Right forelimb (tissue), 1 donor: ENCODE results near the gene HEXIM2.
"Not testable (repeated sequence)": the region's sequence is repeated elsewhere in the genome, so short reads cannot be mapped to it uniquely, and the experiment has no call there.

Experiments used
- DNase-seq: peaks from one replicate; pipeline ENCODE4 v3.0.0-alpha.2; 2018

The HEXIM2 gene, protein sequence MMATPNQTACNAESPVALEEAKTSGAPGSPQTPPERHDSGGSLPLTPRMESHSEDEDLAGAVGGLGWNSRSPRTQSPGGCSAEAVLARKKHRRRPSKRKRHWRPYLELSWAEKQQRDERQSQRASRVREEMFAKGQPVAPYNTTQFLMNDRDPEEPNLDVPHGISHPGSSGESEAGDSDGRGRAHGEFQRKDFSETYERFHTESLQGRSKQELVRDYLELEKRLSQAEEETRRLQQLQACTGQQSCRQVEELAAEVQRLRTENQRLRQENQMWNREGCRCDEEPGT

DNA sequence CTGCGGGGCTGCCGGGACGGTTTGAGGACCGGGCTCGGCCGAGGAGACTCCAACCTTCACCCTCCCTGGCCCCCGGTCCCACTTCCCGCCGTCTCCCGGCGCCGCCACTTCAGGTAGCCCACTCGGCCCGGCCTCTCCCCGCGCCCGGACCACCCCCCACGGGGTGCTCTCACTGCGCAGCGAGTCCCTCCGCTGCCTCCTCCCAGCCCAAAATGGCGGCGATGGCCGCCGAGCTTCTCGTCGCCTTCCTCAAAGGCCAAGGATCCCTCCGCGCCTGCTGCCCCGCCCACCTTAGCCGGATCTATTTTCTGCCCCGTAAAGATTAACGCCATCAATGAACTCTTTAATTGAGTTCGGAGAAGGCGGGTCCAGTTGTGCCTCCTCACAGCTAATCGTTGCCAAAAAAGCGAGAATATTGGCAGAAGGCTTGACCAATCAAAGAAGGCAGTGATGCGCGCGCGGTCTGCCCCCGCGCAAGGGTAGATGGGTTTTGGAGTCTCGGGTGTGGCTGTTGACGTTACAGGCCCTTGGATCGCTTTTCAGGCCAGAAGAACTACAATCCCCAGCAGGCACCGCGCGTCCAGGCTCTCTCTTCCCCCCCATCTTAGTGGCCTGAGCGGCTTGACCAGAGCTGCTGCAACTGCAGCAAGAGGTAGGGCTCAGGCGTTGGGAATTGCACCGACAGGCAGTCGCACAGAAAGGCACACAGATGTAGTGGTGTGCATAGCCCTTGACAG lies at the start of gene HEXIM2:
Gene HEXIM2 (plus strand): TSS at position 588 of the 737 bp plus-strand sequence. CDS start 919 bp downstream, outside the sequence.
- peak; percentile 99 for DNase-seq

DNA sequence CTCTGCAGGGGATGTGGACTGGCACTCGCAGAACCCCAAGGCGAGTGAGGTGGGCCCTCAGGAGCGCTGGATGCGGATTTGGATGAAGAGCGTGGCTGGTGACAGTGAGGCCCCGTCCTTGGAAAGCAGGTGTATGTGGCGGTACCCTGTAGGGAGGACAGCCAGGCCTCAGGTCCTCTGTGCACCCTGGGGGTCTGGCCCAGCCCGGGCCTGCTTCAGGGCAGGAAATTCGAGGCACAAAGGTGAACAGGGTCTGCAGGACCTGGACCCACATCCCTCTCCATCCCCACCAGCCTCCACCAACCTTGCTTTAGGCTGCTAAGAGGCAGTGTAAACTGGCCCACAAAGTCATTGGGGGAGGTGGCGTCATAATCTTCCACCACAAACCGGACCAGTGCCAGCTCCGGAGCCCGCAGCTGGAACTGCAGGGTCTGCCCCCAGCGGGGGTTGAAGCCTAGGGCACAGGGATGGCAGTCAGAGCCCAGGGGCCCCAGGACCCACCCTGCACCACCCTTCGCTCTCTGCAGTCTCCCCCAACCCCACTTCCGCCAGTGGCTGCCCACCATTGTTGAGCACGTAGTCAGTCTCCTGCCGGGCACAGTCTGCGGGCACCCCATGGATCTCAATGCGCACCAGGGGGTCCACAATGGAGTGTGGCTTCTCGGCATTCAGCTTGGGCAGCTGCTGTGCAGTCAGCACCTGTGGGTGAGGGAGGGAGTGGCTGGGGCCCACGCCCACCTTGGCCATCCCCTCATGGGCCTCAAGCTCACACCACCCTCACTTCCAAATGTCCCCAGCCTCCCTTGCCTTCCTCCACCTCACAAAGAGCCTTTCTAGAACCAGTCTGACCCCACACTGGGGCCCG lies 48.9 kb upstream of the HEXIM2 start:
- no peak for DNase-seq

DNA sequence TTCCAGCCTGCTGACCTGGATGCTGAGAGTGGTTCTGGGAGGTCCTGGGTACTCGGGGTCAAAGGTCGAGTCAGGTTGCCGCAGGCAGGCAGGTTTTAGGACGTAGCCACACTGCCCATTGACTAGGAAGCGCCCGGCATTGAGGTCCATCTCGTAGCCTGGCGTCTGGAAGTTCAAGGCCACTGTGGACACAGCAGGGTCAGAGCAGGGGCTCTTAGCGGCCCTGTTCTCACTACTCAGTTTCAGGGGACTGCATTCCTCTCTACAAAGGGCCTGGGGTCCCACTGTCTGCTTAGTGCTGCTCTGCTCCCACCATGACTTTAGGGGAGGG lies 48.3 kb upstream of the HEXIM2 start:
- no peak for DNase-seq

DNA sequence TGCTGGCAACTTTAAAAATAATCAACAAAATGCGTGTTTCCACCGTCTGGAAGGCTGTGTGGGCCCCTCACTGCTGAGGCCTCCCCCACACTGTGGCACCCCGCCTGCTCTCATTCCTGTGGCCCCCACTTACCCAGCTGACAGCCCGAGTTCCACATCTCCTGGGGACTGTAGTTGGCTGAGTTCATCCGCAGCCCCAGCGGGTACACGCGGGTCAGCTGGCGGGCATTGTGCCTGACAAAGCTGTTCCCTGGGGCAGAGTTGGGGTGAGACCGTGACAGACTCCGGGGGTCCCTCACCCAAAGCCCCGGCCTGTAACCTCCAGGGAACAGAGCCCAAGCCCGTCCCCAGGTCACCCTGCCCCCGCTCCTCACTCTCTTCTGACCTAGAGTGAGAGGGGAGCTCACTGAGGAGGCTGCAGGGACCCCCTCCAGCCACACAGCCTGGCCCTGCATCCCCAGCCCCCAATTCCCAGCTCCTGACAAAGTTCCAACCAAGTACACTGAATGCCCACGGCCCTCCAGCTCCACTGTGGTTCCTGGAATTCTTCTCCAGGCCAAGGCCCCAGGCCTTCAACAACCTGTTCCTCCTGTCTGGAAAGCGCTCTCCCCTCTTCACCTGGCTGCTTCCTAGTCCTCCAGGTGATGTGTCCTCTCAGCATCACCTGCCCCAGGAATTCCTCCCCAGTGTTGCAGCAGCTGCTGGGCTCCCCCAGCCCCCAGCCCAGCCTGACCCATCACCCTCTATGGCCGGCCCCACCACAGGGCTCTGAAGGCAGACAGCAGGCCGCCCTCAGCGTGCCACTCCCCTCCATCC lies 47.4 kb upstream of the HEXIM2 start:
- no peak for DNase-seq

DNA sequence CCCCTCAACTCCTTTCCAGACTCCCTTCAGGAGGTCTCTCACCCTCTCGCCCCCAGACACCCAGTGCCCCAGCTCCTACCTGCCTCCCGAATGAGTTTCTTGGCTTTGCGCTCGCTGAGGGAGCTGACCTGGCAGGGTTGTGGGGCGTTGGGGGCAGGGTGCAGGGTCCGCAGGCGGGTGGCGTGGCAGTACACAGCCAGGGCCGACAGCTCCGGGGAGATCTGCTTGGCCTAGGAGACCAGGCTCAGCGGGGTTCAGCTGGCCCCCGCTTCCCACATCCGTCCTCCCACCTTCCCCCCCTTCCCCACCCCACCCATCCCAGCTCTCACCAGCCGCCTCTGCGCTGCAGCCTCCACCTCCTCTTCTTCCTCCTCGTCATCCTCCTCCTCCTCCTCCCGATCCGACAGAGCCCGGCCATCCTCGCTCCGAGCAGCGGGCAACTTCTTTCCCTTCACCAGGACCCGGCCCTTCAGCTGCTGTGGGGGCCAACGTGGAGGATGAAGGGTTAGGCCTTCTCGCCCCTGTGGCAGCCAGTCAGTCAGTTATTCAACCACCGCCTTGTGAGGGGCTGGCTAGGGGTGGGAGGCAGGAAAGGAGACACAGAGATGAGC lies 46.6 kb upstream of the HEXIM2 start:
- DNase-seq: no peak

DNA sequence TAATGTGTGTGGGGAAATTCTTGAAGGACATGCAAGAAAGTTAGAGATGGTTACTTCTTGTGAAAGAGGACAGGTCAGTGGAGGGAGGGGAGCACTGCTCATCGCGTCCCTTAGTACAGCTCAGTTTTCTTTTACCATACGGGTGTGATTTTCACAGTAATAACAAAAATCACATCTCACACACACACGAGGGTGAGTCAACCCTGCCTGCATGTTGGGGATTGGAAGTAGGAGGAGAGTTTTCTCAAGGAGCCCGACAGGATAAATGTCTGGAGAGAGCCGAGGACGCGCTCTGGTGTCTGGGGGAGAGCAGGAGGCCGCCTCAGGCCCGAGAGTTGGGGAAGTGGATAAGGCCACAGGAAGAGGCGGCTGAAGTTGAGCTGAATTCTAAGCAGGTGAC lies 45.8 kb upstream of the HEXIM2 start:
- DNase-seq: no peak

DNA sequence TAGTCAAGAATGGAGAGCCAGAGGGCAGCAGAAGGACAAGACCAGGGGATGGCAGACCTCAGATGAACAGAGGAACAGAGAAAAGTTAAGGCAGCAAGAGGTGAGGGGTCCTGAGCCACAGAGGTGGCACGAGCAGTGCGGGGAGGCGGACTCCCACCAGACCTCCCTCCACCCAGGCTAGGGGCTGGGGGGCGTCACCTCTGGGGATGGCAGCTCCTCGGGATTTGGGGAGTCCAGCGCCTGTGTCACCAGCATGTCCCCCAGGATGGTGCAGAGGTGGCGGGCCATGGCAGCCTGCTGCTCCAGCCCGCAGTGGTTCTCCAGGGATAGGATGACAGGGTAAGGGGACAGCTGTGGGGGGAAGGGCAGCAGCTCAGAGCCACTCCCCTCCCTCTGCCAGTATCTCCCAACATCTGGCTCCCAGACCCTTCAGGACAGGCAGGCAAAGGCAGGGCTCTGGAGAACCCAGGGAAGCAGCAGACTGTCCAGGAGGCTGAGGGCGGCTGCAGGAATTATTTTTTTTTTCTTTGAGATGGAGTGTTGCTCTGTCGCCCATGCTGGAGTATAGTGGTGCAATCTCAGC lies 45.1 kb upstream of the HEXIM2 start:
- no peak for DNase-seq

DNA sequence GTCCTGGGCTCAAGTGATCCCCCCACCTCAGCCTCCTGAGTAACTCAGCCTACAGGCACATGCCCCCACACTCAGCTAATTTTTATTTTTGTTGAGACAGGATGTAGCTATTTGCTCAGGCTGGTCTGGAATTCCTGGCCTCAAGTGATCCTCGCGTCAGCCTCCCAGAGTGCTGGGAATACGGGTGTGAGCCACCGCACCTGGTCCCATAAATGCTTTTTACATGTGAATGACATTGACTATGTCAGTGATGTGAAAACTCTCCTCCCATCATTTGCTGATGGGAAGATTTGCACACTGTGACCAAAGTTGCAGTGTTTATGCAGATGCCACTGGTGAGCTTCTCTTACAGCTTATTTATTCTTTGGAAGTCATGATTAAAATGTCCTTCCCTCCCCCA lies 44.3 kb upstream of the HEXIM2 start:
- no peak for DNase-seq

DNA sequence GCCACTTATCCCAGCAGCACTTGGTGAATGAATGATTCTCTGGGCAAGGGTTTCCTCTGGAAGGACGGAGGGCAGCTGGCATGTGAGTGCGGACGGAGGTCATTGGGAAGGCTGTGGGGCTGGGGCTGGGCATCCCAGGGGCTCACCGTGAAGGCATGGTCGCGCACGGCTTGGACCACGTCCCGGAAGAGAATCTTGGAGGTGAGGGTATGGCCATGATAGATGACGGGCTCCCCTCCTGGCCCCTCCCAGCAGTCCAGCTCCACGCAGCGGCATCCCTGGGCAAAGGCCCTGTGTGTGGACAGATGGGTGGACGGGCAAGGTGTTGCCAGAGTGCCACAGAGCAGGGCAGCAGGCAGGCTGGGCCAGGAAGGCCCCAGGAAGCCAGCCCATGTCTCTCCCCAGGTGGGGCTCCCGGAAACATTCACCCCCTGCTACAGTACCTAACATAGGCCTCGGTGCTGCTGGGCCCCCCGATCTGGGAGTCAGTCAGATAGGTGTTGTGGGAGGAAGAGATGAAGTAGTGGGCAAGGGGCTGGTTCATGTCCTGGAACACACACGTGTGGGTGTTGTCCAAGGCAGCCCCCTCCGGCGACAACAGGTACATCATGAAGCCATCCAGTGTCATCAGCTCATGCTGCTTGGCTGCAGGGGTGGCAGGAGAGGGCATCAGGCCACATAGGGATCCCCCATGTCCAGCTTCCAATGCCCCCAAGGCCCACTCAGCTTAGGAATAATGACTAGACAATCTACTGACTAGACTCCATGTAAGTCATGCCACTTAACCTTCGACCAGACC lies 43.6 kb upstream of the HEXIM2 start:
- DNase-seq: no peak

DNA sequence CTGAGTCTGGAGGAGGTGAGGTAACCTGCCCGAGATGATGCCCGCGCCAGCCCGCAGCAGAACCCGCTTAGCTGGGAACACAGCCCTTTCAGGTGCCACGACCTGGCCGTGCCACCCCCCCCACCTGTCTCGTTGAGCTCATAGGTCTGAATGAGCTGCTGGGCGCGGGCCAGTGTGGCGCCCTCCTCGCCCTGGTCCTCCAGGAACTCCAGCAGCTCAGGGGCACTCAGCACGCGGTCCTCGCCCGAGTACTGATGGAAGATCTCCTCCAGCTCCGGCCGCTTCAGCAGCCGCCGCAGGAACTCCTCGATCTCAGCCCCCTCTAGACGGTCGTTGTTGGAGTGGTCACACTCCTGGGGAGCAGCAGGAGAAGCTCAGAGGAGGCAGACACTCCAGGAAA lies 43.0 kb upstream of the HEXIM2 start:
- DNase-seq: no peak

DNA sequence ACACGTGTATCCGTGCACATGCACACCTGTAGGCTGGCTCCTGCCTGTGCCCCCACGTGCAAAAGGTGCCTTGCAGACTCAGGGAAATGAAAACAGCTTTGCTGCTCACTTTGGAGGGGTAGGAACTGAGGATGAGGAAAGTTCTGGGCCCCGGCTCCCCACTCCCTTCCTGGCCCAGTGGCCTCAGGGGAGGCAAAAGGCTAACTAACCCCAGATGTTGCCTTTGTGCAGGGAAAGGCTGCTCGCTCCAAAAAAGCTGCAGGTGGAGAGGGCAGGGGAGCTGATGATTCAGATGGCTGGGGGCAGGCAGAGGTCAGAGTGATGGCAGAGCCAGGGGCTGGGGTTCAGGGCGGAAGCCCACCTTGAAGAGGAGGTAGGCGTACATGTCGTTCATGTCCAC lies 41.7 kb upstream of the HEXIM2 start:
- no peak for DNase-seq

DNA sequence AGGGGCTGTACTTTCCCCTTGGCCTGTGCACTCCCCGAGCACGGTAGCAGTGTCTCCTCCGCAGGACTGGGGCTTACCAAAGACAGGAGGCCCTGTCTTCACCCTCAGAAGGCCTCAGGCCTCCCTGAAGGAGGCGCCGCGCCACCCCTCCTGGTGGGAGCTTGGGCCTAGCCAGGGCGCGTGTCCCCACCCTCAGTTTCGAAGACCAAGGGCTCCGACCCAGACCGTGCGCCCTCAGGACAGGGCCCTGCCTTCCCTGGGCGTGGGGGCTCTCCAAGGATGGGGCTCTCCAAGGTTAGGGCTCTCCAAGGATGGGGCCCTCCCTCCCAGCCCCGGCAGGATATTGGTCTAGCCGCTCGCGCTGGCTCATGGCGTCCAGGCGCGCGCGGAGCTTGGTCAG lies 41.1 kb upstream of the HEXIM2 start:
- DNase-seq: no peak

DNA sequence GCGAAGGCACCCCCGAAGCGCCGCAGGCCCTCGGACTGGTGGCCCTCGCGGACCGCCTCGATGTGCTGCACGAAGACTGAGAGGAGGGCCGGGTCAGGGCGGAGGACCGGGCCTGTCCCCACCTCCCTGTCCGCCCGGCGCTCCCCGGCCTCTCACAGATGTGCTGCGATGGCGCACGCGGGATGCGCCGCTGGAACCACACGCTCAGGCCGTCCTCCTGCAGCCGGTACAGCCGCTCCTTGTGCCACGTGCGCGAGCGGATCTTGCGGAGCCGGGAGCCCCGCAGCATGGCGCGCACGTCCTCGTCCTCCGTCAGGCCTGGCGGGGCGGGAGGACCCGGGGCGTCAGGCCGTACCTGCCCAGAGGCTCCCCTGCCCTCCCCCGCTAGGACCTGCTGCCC lies 40.6 kb upstream of the HEXIM2 start:
- no peak for DNase-seq

DNA sequence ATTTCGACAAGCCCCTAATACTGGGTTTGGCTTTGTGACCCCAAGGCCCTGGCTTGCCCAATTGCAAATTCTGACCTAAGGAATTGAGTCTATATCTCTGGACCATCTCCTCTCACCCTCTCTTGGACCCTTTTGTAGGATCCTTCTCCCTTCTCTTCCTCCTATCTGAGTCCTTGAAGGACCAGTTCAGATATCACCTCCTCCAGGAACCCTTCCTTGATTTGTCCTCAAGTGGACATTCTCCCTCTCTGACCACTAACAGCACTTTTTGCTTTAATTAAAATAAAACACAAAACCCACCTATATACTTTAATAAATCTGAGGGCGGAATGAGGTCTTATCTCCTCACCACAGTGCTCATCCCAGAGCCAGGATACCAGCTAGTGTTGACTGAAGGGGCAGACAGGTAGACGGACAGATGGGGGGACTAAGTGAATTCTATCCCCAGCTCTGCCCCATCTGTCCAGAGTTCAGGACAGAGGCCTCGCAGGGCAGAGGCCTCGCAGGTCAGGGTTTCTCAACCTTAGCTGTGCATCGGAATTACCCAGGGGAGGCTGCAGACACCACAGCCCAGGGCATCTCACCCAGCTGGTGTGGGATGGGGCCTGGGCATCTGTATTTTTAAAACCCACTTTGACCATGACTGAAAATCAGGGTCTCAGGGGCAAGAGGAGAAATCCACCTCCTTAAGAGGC lies 38.5 kb upstream of the HEXIM2 start:
- no peak for DNase-seq

DNA sequence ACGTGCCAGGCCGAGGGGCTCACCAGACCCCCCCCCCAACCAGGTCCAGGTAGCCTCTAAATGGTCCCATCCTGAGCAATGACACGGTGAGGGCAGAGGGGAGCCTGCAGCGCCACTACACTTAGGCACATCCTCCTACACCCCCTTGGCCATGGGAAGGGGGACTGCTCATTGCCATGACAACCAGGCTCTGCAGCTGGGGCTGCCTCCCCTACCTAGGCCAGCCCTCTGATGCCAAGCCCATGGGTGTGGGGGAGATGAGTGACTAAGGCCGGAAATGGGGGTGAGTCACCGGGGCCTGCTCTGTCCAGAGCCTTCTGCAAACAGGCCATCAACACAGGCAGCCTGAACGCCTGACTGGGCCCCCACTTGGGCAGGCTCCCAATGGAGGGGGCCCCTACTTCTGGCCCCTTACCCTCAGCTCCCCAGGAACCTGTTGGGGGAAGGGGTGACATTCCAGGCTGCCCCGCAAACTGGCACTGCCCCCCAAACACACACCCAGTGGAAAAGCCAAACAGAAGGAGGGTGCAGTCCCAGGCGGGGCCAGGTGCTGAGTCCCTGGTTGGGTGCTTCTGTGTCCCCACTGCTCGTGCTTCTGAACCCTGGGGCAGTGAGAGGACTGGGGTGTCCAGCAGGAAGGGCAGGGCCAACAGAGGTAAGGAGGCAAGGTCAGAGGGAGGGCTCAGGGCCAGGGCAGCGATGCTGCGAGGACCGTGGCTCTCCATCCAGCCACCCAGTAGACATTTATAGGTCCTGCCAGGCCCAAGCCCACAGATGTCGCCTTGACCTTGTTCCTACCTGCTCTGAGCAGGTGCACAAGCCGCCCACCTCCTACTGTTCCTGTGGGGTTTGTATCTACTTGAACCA lies 37.5 kb upstream of the HEXIM2 start:
- no peak for DNase-seq

DNA sequence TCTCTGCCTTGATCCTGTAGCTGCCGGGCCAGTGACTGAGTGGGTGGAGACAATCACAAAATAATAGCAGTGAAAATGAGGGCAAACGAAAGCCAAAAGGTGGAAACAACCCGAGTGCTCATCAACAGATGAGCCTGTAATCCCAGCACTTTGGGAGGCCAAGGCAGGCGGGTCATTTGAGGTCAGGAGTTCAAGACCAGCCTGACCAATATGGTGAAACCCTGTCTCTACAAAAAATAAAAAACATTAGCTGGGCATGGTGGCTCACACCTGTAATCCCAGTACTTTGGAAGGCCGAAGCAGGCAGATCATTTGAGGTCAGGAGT lies 36.9 kb upstream of the HEXIM2 start:
- DNase-seq: not testable (repeated sequence)

DNA sequence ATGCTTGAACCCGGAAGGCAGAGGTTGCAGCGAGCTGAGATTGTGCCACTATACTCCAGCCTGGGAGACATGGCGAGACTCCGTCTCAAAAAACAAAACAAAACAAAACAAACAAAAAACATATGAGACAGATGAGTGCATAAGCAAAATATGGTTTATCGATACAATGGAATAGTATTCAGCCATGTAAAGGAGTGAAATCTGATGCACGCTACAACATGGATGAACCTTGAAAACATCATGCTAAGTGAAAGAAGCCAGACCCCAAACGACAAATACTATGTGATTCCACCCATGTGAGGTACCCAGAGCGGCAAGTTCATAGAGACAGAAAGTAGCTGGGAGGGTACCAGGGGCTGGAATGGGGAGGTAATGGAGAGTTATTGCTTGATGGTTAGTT lies 36.2 kb upstream of the HEXIM2 start:
- no peak for DNase-seq

DNA sequence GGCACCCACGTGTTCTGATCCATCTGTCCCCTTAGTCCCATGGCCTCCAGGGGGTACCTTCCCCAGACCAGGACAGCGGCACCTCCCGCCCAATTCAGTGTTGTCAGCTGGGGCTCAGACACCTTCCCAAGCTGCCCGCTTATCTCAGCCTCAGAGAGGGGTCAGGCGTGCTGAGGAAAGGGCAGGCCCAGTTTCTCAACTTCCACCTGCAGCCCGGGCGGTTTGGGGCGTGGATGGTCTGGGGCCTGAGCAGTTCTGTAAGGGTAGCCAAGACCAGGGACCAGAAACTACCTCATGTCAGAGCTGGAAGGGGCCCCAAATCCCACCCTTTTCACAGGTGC lies 34.5 kb upstream of the HEXIM2 start:
- DNase-seq: no peak

DNA sequence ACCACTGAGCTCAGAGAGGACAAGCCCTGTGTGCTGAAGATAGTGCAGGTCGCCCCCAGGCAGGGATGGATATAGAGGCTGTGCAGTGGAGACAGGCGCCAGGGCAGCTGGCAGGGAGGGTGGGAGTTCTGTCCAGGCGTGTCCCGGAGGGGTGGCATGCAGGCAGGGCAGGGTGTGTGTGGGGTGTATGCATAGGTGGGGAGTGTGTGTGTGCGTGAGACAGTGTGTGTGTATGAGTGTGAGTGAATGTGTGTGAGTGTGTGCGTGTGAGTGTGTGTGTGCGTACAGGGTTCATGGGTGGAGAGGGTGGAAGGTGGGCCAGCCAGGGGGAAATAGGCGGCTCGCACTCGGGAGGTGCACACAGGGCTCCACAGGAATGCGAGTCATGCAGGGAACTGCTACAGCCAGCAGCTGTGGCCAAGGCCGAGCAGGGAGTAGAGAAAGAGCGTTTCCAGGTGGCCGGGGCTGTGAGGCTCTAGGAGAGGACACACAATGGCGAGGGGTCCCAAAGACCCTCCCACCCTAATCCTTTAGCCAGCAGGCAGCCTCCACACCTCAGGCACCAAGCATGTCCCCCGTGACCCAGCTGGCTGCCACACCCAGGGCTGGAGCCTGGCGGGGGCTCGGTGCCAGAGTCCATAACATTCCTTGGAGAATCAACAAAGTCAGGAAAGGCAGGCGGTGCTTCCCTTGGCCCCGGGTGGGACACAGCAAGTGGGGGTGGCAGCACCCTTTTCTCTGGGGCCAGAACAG lies 34.0 kb upstream of the HEXIM2 start:
- no peak for DNase-seq
